Measurements from ENCODE around the gene SMARCA2.

SMARCA2 gene

DNA sequence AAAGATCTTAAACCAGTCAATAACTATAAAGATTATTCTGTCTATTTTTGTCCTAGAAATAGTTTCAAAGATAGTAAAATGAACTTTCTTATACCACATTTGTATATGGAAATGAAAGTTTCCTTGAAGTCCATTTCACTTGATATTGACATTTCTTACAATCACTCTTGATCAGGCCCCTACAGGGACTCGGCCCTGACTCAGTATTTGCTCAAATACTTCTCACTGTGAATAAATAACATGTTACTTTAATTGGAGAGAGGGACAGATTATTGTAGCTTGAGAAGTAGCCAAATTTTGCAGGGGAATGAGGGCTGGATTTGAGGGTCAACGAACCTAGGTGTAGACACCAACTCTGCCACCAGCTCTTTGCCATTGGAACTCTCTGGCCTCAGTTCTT, 25.6 kb upstream of the SMARCA2 start:
- no peak overlapping the region for H3K27ac ChIP-seq
- no peaks in the 10 kb centered on the region for H3K27me3 ChIP-seq (replicated peaks)
- H3K36me3 ChIP-seq (replicated peaks): no peaks in the 10 kb centered on the region
- no peak for TF ChIP-seq CTCF (IDR thresholded peaks at IDR 0.05; ENCODE audit: low read depth, low read length, missing control alignments)
- H3K4me3 ChIP-seq (ENCODE audit: low read depth, low read length): no peak overlapping the region
- DNase-seq: no peak
- in situ Hi-C loops (cut with HindIII; ENCODE audit: low pct_ligation_motif_present, low sequenced_read_pairs): no loop called here

DNA sequence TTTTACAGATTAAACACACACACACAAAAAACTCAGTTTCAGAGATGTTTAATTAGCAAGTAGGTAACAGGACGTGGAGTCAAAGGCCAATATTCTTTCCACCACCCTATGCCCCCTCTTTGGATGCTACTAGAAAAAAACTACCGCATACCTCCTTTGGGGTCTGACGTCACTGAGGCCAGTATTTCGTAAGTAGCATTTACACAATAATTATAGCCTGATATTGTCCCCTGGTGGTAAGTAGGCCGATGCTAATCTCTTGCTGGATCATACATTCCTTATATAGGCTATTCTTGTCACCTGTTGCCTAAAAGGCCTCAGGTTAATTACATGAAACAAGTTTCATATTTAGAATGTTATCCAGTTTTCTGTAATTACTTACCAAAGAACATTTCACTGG, 21.0 kb upstream of the SMARCA2 start:
- in situ Hi-C loops (cut with HindIII; ENCODE audit: low pct_ligation_motif_present, low sequenced_read_pairs): no loop called here
- H3K27ac ChIP-seq: no peak overlapping the region
- no peaks in the 10 kb centered on the region for H3K27me3 ChIP-seq (replicated peaks)
- no peak for DNase-seq
- no peak for TF ChIP-seq CTCF (IDR thresholded peaks at IDR 0.05; ENCODE audit: low read depth, low read length, missing control alignments)
- H3K36me3 ChIP-seq (replicated peaks): no peaks in the 10 kb centered on the region
- no peak overlapping the region for H3K4me3 ChIP-seq (ENCODE audit: low read depth, low read length)

DNA sequence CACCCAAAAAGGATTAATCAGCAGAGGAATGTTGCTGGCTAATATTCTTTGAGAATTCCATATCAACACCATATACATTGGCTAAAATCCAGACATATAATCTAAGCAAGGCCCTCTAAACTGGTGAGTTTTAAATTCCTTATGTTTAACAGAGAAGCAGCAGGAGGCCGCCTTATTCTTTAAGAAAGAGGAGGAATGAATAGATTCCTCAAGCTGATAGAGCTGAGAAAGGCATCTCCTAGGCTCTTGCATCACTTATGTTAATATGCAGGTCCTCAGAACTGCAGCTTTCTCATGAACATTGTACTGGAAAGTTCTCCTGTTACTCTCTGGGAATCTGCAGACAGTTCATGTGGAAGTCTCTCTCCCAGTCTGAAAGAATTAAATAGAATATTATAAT, 20.1 kb upstream of the SMARCA2 start:
- no peaks in the 10 kb centered on the region for H3K36me3 ChIP-seq (replicated peaks)
- in situ Hi-C loops (cut with HindIII; ENCODE audit: low pct_ligation_motif_present, low sequenced_read_pairs): no loop called here
- no peak overlapping the region for H3K27ac ChIP-seq
- no peak for TF ChIP-seq CTCF (IDR thresholded peaks at IDR 0.05; ENCODE audit: low read depth, low read length, missing control alignments)
- DNase-seq: no peak
- no peaks in the 10 kb centered on the region for H3K27me3 ChIP-seq (replicated peaks)
- no peak overlapping the region for H3K4me3 ChIP-seq (ENCODE audit: low read depth, low read length)

DNA sequence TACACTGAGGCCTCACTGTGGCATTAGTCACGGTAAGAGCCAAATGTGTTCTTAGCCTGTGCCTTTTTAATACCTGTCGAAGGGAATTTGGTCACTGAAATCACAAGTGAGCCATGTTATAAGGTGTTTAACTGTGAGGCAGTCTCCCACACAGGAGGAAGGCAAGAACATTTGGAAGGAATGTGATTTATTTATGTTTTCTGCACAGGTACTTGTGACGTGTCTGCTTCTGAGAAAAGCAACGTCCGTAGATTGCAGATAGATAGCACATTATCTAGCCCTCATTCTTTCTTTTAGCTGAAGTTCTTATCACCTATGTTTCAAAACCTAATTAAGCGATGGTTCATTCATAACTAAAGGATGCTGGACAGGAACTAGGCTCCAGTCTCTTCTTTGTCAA, 19.0 kb upstream of the SMARCA2 start:
- Histone ChIP-seq H3K27ac (no peak overlapping the region), H3K36me3 (replicated peaks) (no peaks in the 10 kb centered on the region), H3K4me3 (ENCODE audit: low read depth, low read length) (no peak overlapping the region), H3K27me3 (replicated peaks) (no peaks in the 10 kb centered on the region)
- in situ Hi-C loops (cut with HindIII; ENCODE audit: low pct_ligation_motif_present, low sequenced_read_pairs): no loop called here
- no peak for DNase-seq
- no peak for TF ChIP-seq CTCF (IDR thresholded peaks at IDR 0.05; ENCODE audit: low read depth, low read length, missing control alignments)

DNA sequence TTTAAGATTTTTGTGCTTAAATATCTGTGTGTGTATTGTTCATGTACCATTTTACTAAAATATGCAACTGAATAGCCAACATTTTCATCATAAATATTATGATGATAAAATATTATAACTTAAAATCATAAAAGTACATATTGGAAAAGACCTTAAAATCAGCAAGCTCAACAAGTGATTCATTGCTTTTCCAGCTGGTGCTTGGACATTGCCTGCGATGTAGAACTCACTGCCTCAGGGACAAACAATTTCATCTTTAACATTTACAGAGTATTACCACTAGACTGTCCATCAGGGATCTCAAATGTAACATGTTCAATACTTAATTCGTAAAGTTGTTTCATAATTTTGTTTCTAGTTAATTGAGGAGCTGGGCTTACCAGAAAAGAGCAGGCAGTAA, 17.5 kb upstream of the SMARCA2 start:
- TF ChIP-seq CTCF (IDR thresholded peaks at IDR 0.05; ENCODE audit: low read depth, low read length, missing control alignments): no peak
- Histone ChIP-seq H3K4me3 (ENCODE audit: low read depth, low read length) (no peak overlapping the region), H3K36me3 (replicated peaks) (no peaks in the 10 kb centered on the region), H3K27ac (no peak overlapping the region), H3K27me3 (replicated peaks) (no peaks in the 10 kb centered on the region)
- DNase-seq: no peak
- in situ Hi-C loops (cut with HindIII; ENCODE audit: low pct_ligation_motif_present, low sequenced_read_pairs): no loop called here

DNA sequence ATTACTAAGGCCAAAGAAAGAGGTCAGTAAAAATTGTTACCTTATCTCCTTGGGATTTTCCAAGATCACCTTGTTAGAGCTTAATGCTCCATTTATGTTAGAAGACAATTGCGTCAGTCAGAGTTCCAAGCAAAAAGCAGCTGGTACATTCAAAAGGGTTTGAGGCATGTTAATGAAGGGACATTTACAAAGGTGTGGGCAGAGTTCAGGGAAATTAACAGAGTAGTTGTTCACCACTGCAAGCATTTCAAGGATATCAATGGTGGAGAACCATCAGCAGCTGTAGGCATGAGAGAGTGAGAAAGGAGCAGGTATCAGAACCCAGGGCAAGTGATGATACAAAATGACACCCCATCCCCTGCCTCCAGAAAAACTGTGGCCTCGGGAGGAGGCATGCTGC, 17.0 kb upstream of the SMARCA2 start:
- Histone ChIP-seq H3K27me3 (replicated peaks) (no peaks in the 10 kb centered on the region), H3K4me3 (ENCODE audit: low read depth, low read length) (no peak overlapping the region), H3K27ac (no peak overlapping the region), H3K36me3 (replicated peaks) (no peaks in the 10 kb centered on the region)
- no peak for TF ChIP-seq CTCF (IDR thresholded peaks at IDR 0.05; ENCODE audit: low read depth, low read length, missing control alignments)
- in situ Hi-C loops (cut with HindIII; ENCODE audit: low pct_ligation_motif_present, low sequenced_read_pairs): no loop called here
- no peak for DNase-seq

Measured in brain microvascular endothelial cell (primary cell).